Hepatocyte (in vitro differentiated cells): ENCODE data around the gene SPACA7. TPM values are rescaled to one million over a fixed set of nuclear protein-coding genes. Genes with fewer than 3 reads are reported as not detected.
"Not testable (repeated sequence)": the region's sequence is repeated elsewhere in the genome, so short reads cannot be mapped to it uniquely, and the experiment has no call there.

Experiments
- DNase-seq: peaks from one replicate; pipeline ENCODE4 v3.0.0-alpha.2; 2016; ENCODE audit warnings: low spot score
- H2AFZ ChIP-seq: fragments of 200-600 bp; sonication (generic); 2 replicates; pipeline ENCODE4 v1.6.0; 2016; ENCODE audit warnings: antibody characterized with exemption, mild to moderate bottlenecking
- H3K27ac ChIP-seq: fragments of 200-600 bp; sonication (generic); 2 replicates; pipeline ENCODE4 v1.5.1; 2016; ENCODE audit warnings: mild to moderate bottlenecking
- H3K27me3 ChIP-seq: fragments of 200-600 bp; sonication (generic); 2 replicates; pipeline ENCODE4 v1.6.1; 2016
- H3K36me3 ChIP-seq: fragments of 200-600 bp; sonication (generic); replicated peaks from 2 replicates; pipeline ENCODE4 v1.5.1; 2016; ENCODE audit warnings: low read depth; ENCODE audit not compliant: insufficient read depth
- H3K4me1 ChIP-seq: fragments of 200-600 bp; sonication (generic); 2 replicates; pipeline ENCODE4 v1.5.1; 2016; ENCODE audit warnings: mild to moderate bottlenecking, moderate library complexity; ENCODE audit not compliant: insufficient read depth
- H3K4me2 ChIP-seq: fragments of 200-600 bp; sonication (generic); 2 replicates; pipeline ENCODE4 v1.6.0; 2016
- H3K4me3 ChIP-seq: fragments of 200-600 bp; sonication (generic); 2 replicates; pipeline ENCODE4 v1.5.1; 2016; ENCODE audit warnings: mild to moderate bottlenecking
- H3K79me2 ChIP-seq: fragments of 200-600 bp; sonication (generic); 2 replicates; pipeline ENCODE4 v1.6.0; 2017; ENCODE audit warnings: mild to moderate bottlenecking
- H3K9me2 ChIP-seq: fragments of 200-600 bp; sonication (generic); replicated peaks from 2 replicates; pipeline ENCODE4 v1.6.0; 2017; ENCODE audit warnings: mild to moderate bottlenecking; ENCODE audit not compliant: insufficient read depth
- H3K9me3 ChIP-seq: fragments of 200-600 bp; sonication (generic); 2 replicates; pipeline ENCODE4 v1.5.1; 2016; ENCODE audit warnings: low read depth, mild to moderate bottlenecking
- H4K20me1 ChIP-seq: fragments of 200-600 bp; sonication (generic); 2 replicates; pipeline ENCODE4 v1.6.0; 2016; ENCODE audit warnings: mild to moderate bottlenecking; ENCODE audit not compliant: insufficient read depth, poor library complexity, severe bottlenecking
- EZH2 ChIP-seq: fragments of 200-600 bp; sonication (generic); IDR thresholded peaks from 2 replicates; pipeline ENCODE4 v1.6.1; 2016; ENCODE audit warnings: antibody characterized with exemption, mild to moderate bottlenecking, borderline replicate concordance
- EZH2phosphoT487 ChIP-seq: fragments of 200-600 bp; sonication (generic); IDR thresholded peaks from one replicate; pipeline ENCODE4 v1.6.1; 2018; ENCODE audit warnings: antibody characterized with exemption, mild to moderate bottlenecking, low read depth, moderate library complexity; ENCODE audit not compliant: unreplicated experiment, severe bottlenecking
- WGBS: methylation state at CpG from one replicate; pipeline ENCODE4 v1.1.6; 2016; ENCODE audit warnings: low lambda C conversion rate; ENCODE audit errors: missing lambda C conversion rate; 5-methylcytosine and 5-hydroxymethylcytosine counted together
- polyA plus RNA-seq: library from polyadenylated mRNA; unstranded; fragments of >200 nt; fragmentation: Nextera tagmentation; extraction: Ambion mirVana; gene quantifications from 2 replicates; pipeline ENCODE4 v1.2.1, GENCODE V29; 2016
- total RNA-seq: library from RNA; depleted of rRNA; stranded (reverse); fragments of >200 nt; gene quantifications from 2 replicates; pipeline ENCODE4 v1.2.3, GENCODE V29; 2014
- TF ChIP-seq, protein P1 (sequence below): fragments of 200-600 bp; sonication (generic); IDR thresholded peaks from 2 replicates; pipeline ENCODE4 v1.5.1; 2016; ENCODE audit warnings: antibody characterized with exemption, mild to moderate bottlenecking; ENCODE audit not compliant: poor library complexity

Gene SPACA7
- total and polyA plus RNA-seq, 2 experiments from 2014 or later, result not detected

DNA sequence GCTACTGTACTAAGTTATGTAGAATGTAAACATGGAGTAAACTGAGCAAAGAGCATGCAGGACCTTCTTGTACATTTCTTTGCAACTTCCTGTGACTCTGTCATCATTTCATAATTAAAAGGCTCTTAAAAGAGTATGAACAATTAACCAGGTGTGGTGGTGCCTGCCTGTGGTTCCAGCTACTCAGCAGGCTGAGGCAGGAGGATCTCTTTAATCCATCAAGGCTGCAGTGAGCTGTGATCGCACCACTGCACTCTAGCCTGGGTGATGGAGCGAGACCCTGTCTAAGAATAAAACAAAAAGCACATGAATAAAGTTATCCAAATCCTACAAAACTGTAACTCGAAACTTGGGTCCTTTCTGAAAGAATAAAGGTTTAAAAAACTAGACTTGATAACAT lies 5.8 kb upstream of the SPACA7 start:
- DNase-seq, result no peak
- Histone ChIP-seq H3K27me3 (no peaks in the 10 kb centered on the region), H3K36me3 (no peaks in the 10 kb centered on the region), H4K20me1 (no peaks in the 10 kb centered on the region), H2AFZ (no peak overlapping the region), H3K9me2 (no peaks in the 10 kb centered on the region), H3K27ac (no peak overlapping the region), H3K9me3 (no peaks in the 10 kb centered on the region), H3K4me1 (no peaks in the 10 kb centered on the region), H3K4me2 (no peak overlapping the region), H3K4me3 (no peak overlapping the region), H3K79me2 (no peaks in the 10 kb centered on the region)
- TF ChIP-seq, protein P1, sequence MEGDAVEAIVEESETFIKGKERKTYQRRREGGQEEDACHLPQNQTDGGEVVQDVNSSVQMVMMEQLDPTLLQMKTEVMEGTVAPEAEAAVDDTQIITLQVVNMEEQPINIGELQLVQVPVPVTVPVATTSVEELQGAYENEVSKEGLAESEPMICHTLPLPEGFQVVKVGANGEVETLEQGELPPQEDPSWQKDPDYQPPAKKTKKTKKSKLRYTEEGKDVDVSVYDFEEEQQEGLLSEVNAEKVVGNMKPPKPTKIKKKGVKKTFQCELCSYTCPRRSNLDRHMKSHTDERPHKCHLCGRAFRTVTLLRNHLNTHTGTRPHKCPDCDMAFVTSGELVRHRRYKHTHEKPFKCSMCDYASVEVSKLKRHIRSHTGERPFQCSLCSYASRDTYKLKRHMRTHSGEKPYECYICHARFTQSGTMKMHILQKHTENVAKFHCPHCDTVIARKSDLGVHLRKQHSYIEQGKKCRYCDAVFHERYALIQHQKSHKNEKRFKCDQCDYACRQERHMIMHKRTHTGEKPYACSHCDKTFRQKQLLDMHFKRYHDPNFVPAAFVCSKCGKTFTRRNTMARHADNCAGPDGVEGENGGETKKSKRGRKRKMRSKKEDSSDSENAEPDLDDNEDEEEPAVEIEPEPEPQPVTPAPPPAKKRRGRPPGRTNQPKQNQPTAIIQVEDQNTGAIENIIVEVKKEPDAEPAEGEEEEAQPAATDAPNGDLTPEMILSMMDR, result no peak
- TF ChIP-seq EZH2phosphoT487 (no peak), EZH2 (no peak)
- 56% methylated on average over 3 of the region's 3 CpGs for WGBS

DNA sequence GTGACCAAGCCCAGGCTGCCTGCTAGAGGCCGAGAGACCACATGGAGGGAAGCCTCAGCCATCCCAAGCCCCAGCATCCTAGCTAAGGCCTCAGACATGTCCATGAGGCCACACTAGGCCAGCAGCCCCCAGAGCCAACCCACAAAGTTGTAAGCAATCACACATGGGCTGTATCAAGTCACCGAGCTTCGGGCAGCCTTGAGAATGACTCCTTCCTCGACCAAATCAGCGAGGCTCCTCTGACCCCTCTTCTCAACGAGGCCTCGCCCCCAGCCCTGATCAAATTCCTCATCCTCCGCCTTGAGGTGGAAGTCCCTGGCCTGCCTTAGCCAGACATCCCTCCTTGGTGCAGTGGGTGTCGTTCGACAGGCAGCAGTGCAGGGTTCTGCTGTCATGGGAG lies 1.9 kb upstream of the SPACA7 start:
- H3K27me3 ChIP-seq, result no peaks in the 10 kb centered on the region
- H3K4me3 ChIP-seq, result no peak overlapping the region
- DNase-seq, result no peak
- H3K9me3 ChIP-seq, result no peaks in the 10 kb centered on the region
- H3K36me3 ChIP-seq, result no peaks in the 10 kb centered on the region
- no peak overlapping the region for H3K4me2 ChIP-seq
- 86% methylated on average over 10 of the region's 10 CpGs for WGBS
- H3K79me2 ChIP-seq, result no peaks in the 10 kb centered on the region
- H2AFZ ChIP-seq, result no peak overlapping the region
- no peak overlapping the region for H3K27ac ChIP-seq
- no peaks in the 10 kb centered on the region for H3K9me2 ChIP-seq
- no peaks in the 10 kb centered on the region for H4K20me1 ChIP-seq
- H3K4me1 ChIP-seq, result no peaks in the 10 kb centered on the region
- no peak for TF ChIP-seq EZH2
- TF ChIP-seq EZH2phosphoT487, result no peak
- TF ChIP-seq, protein P1, result no peak

DNA sequence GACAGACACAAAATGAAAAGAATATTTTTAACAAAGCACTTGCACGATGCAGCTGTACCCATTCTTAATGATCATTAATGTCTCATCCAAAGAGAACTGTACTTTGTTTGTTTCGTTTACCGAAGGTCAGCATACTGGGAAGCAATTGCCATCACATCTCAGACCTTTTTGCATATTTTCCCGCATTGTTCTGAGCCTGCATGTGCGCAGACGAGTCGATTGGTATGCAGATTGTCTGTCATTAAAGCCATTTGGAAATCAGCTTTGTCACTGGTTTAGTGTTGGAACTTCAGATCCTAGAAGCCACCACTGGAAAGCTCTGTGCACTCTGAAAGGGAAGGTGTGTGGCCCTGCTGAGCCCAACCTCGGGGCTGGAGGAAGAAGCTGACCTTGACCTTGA lies 15.6 kb downstream of the SPACA7 start:
- DNase-seq, result no peak
- no peaks in the 10 kb centered on the region for H3K4me1 ChIP-seq
- no peaks in the 10 kb centered on the region for H3K36me3 ChIP-seq
- H3K4me2 ChIP-seq, result no peak overlapping the region
- TF ChIP-seq EZH2phosphoT487 (no peak), EZH2 (no peak)
- H3K79me2 ChIP-seq, result no peaks in the 10 kb centered on the region
- H3K9me3 ChIP-seq, result no peaks in the 10 kb centered on the region
- 79% methylated on average over 8 of the region's 8 CpGs for WGBS
- H2AFZ ChIP-seq, result no peak overlapping the region
- no peak overlapping the region for H3K4me3 ChIP-seq
- no peaks in the 10 kb centered on the region for H3K27me3 ChIP-seq
- H3K27ac ChIP-seq, result no peak overlapping the region
- no peaks in the 10 kb centered on the region for H4K20me1 ChIP-seq
- no peaks in the 10 kb centered on the region for H3K9me2 ChIP-seq

DNA sequence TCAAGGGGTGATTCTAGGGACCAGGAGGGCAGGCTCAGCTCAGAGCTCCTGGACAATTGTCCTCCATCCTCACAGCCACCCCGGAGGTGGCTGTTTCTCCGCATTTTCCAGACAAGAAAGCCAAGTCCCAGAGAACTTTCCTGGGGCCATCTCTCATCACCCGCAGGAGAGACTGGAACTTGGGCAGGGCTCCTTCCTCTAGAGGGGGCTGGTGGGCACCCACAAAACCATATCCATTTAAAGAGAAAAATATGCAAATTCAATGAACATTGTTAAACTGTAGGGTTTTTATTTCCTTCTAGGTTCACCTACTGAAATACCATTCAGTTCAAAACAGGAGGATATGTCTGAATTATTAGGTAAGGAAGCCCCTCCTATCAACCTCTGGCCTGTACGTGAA lies 16.6 kb downstream of the SPACA7 start:
- H3K4me1 ChIP-seq, result no peaks in the 10 kb centered on the region
- no peak for DNase-seq
- no peaks in the 10 kb centered on the region for H3K36me3 ChIP-seq
- no peaks in the 10 kb centered on the region for H3K79me2 ChIP-seq
- no peak overlapping the region for H3K4me3 ChIP-seq
- no peaks in the 10 kb centered on the region for H3K27me3 ChIP-seq
- H2AFZ ChIP-seq, result no peak overlapping the region
- H3K9me3 ChIP-seq, result no peaks in the 10 kb centered on the region
- H3K4me2 ChIP-seq, result no peak overlapping the region
- H3K27ac ChIP-seq, result no peak overlapping the region
- 90% methylated on average over 4 of the region's 4 CpGs for WGBS
- H3K9me2 ChIP-seq, result no peaks in the 10 kb centered on the region
- TF ChIP-seq, protein P1, result no peak
- no peak for TF ChIP-seq EZH2
- no peak for TF ChIP-seq EZH2phosphoT487
- H4K20me1 ChIP-seq, result no peaks in the 10 kb centered on the region

DNA sequence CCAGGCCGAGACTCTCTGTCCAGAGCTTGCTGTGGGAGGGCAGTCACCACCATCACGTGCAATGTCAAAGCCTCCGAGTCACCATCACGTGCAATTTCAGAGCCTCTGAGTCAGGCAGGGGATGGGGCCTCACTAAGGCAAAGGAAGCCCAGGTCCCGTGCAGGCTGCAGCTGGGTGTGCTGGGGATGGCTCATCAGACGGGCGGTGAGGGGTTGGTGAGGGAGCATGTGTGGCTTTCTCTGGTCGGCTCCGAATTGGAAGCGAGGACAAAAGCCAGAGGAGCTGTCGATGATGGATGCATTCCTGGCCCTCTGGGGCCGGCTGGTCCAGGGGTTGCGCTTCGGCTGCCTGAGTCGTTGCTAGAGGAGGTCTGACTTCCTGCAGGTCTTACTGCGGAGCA lies 18.9 kb downstream of the SPACA7 start:
- H3K4me2 ChIP-seq, H3K36me3 ChIP-seq, H3K9me2 ChIP-seq, H3K4me1 ChIP-seq, H3K4me3 ChIP-seq, H3K9me3 ChIP-seq, H2AFZ ChIP-seq, H3K27me3 ChIP-seq, H4K20me1 ChIP-seq, H3K79me2 ChIP-seq, H3K27ac ChIP-seq: not testable (repeated sequence)
- DNase-seq, result peak; percentile 15
- WGBS, result 70% methylated on average over 16 of the region's 16 CpGs

DNA sequence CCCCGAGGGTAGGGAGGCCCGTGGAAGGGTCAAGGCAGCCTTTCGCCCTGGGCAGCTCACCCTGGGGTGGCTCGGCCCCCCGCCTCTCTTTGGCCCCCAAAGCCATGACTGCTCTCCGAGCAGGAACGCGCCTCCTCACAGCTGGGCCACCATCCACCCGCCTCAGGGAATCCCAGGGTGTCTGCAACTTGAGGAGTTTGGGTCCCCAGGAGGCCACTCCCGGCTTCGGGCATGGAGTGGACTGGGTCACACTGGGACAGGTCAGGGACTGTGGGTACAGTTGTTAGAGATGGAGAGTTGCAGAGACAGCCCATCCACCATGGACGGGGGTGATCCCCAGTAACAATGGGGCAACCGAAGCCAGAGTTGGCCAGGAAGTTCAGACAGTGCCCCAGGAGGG lies 19.8 kb downstream of the SPACA7 start:
- H3K9me2 ChIP-seq, H3K27me3 ChIP-seq, H3K4me3 ChIP-seq, H2AFZ ChIP-seq, H3K36me3 ChIP-seq, DNase-seq, H3K27ac ChIP-seq, H3K9me3 ChIP-seq, H3K79me2 ChIP-seq, H4K20me1 ChIP-seq, H3K4me2 ChIP-seq, H3K4me1 ChIP-seq: not testable (repeated sequence)
- WGBS, result 89% methylated on average over 13 of the region's 13 CpGs
